IMR-90 (cell line): ENCODE measurements around the gene AGAP4. TPM values are rescaled to one million over a fixed set of nuclear protein-coding genes. Genes with fewer than 3 reads are reported as not detected.
"Not testable (repeated sequence)": the region's sequence is repeated elsewhere in the genome, so short reads cannot be mapped to it uniquely, and the experiment has no call there.

Experiments
- ATAC-seq: fragments of 200-7000 bp; cut with Tn5 transposase; 2 replicates; pipeline ENCODE4 v1.9.1; 2020; ENCODE audit warnings: low read depth, mild to moderate bottlenecking, moderate library complexity
- BruUV-seq: library from RNA; stranded (reverse); fragments of 400-500 nt; replicated peaks from 2 replicates; lab custom pipeline; 2021; lab: Mats Ljungman, UMichigan
- CTCF ChIA-PET: fragments of 300-600 bp; formaldehyde crosslinking; extraction: SDS; loops from one replicate; lab custom pipeline; 2021; ENCODE audit warnings: antibody characterized with exemption; lab: Yijun Ruan, JAX
- POLR2A ChIA-PET: fragments of 300-600 bp; sonication (Branson Sonifier 250); formaldehyde crosslinking; loops from one replicate; lab custom pipeline; 2022; ENCODE audit warnings: antibody characterized with exemption; ENCODE audit not compliant: unreplicated experiment; lab: Charles Lee
- DNase-seq: peaks from one replicate; pipeline ENCODE4 v3.0.0; 2013
- H2AFZ ChIP-seq: replicated peaks from 2 replicates; pipeline ENCODE3; 2013; ENCODE audit warnings: low read length, mild to moderate bottlenecking; ENCODE audit not compliant: poor library complexity
- H2AK5ac ChIP-seq: 2 replicates; pipeline ENCODE4 v1.6.1; 2013; ENCODE audit warnings: low read depth, low read length, inconsistent platforms
- H2AK9ac ChIP-seq: replicated peaks from 2 replicates; pipeline ENCODE3; 2013; ENCODE audit warnings: mild to moderate bottlenecking, low read depth, low read length, moderate library complexity; ENCODE audit not compliant: poor library complexity
- H2BK120ac ChIP-seq: 2 replicates; pipeline ENCODE4 v1.6.1; 2013; ENCODE audit warnings: low read depth, low read length, inconsistent platforms
- H2BK15ac ChIP-seq: 3 replicates; pipeline ENCODE4 v1.6.1; 2013; ENCODE audit warnings: low read depth, low read length, inconsistent platforms
- H2BK20ac ChIP-seq: 2 replicates; pipeline ENCODE4 v1.6.1; 2013; ENCODE audit warnings: low read depth, mild to moderate bottlenecking, inconsistent platforms, low read length, moderate library complexity
- H2BK5ac ChIP-seq: 2 replicates; pipeline ENCODE4 v1.6.1; 2013; ENCODE audit warnings: mild to moderate bottlenecking, low read depth, low read length, inconsistent platforms; ENCODE audit not compliant: poor library complexity, severe bottlenecking
- H3K14ac ChIP-seq: replicated peaks from 2 replicates; pipeline ENCODE4 v1.6.1; 2013; ENCODE audit warnings: low read depth, low read length, inconsistent platforms
- H3K18ac ChIP-seq: 2 replicates; pipeline ENCODE4 v1.6.1; 2013; ENCODE audit warnings: low read depth, low read length, control low read depth
- H3K23ac ChIP-seq: 2 replicates; pipeline ENCODE4 v1.6.1; 2013; ENCODE audit warnings: low read depth, low read length, inconsistent platforms
- H3K27ac ChIP-seq: 2 replicates; pipeline ENCODE4 v1.5.1; 2013; ENCODE audit warnings: mild to moderate bottlenecking, control low read depth, low read length; ENCODE audit not compliant: insufficient read depth
- H3K27me3 ChIP-seq: 2 replicates; pipeline ENCODE4 v1.6.1; 2013; ENCODE audit warnings: low read length; ENCODE audit not compliant: control insufficient read depth, insufficient read depth
- H3K36me3 ChIP-seq: 2 replicates; pipeline ENCODE4 v1.6.1; 2013; ENCODE audit warnings: low read length, mixed read lengths; ENCODE audit not compliant: control insufficient read depth, insufficient read depth
- H3K4ac ChIP-seq: 2 replicates; pipeline ENCODE4 v1.6.1; 2013; ENCODE audit warnings: low read depth, low read length, inconsistent platforms
- H3K4me1 ChIP-seq: 2 replicates; pipeline ENCODE4 v1.6.1; 2013; ENCODE audit warnings: low read length, mixed read lengths; ENCODE audit not compliant: control insufficient read depth, insufficient read depth
- H3K4me2 ChIP-seq: 2 replicates; pipeline ENCODE4 v1.6.1; 2013; ENCODE audit warnings: low read depth, mild to moderate bottlenecking, control low read depth, low read length, moderate library complexity
- H3K4me3 ChIP-seq: 2 replicates; pipeline ENCODE4 v1.5.1; 2013; ENCODE audit warnings: low read depth, mild to moderate bottlenecking, control low read depth, low read length, moderate library complexity; ENCODE audit not compliant: insufficient read depth
- H3K56ac ChIP-seq: 2 replicates; pipeline ENCODE4 v1.6.1; 2013; ENCODE audit warnings: low read length, inconsistent platforms; ENCODE audit not compliant: insufficient read depth; ENCODE audit errors: extremely low read depth
- H3K79me1 ChIP-seq, 2 experiments: 2 replicates each; pipeline ENCODE4 v1.6.1; 2013; ENCODE audit warnings: low read length in 2 of 2, inconsistent platforms in 1 of 2, low read depth in 1 of 2
- H3K9ac ChIP-seq: 2 replicates; pipeline ENCODE4 v1.6.1; 2013; ENCODE audit warnings: low read depth, low read length, control low read depth
- H3K9me1 ChIP-seq: 2 replicates; pipeline ENCODE4 v1.6.1; 2013; ENCODE audit warnings: low read length, inconsistent platforms; ENCODE audit not compliant: insufficient read depth
- H3K9me3 ChIP-seq: 2 replicates; pipeline ENCODE4 v1.6.1; 2013; ENCODE audit warnings: low read length; ENCODE audit not compliant: control insufficient read depth, insufficient read depth
- H4K20me1 ChIP-seq: 2 replicates; pipeline ENCODE4 v1.6.1; 2013; ENCODE audit warnings: low read length, inconsistent platforms; ENCODE audit not compliant: insufficient read depth
- H4K5ac ChIP-seq: 2 replicates; pipeline ENCODE4 v1.6.1; 2013; ENCODE audit warnings: mild to moderate bottlenecking, low read depth, low read length, control low read depth
- H4K8ac ChIP-seq, 2 experiments: 2 replicates each; pipeline ENCODE4 v1.6.1; 2013; ENCODE audit warnings: low read depth in 2 of 2, low read length in 2 of 2, control low read depth in 1 of 2, inconsistent platforms in 1 of 2
- H4K91ac ChIP-seq: 2 replicates; pipeline ENCODE4 v1.6.1; 2013; ENCODE audit warnings: low read depth, low read length, inconsistent platforms; ENCODE audit not compliant: insufficient read depth
- WGBS, 2 experiments: methylation state at CpG; one replicate each; pipeline versions ENCODE4 v1.1.5 to v1.1.7; 2013; ENCODE audit warnings: missing lambda C conversion rate in 2 of 2; ENCODE audit not compliant: insufficient read length in 1 of 2; ENCODE audit errors: extremely low coverage in 2 of 2; 5-methylcytosine and 5-hydroxymethylcytosine counted together
- dilution Hi-C: fragments of 300-500 bp; cut with HindIII; formaldehyde crosslinking; loops from one replicate; pipeline ENCODE4 v1.14.3; 2018; ENCODE audit warnings: low sequenced_read_pairs; ENCODE audit not compliant: unreplicated experiment
- in situ Hi-C: fragments of 300-500 bp; cut with MboI; formaldehyde crosslinking; loops from 3 replicates; pipeline ENCODE4 v1.14.3; 2019; ENCODE audit warnings: low sequenced_read_pairs, inconsistent platforms, mixed read lengths
- intact Hi-C: fragments of 100-400 bp; cut with micrococcal nuclease; formaldehyde crosslinking; loops from 2 replicates; pipeline ENCODE4 v1.10.0; 2022
- polyA plus RNA-seq, 3 experiments: library from polyadenylated mRNA; depleted of rRNA; stranded (reverse); fragments of >200 nt; gene quantifications; 2 replicates each; pipeline ENCODE4 v1.2.3, GENCODE V29; 2012; ENCODE audit warnings: low replicate concordance in 1 of 3
- total RNA-seq: library from RNA; depleted of rRNA; stranded (reverse); fragments of >200 nt; gene quantifications from 2 replicates; pipeline ENCODE4 v1.2.3, GENCODE V29; 2012

AGAP4 gene
- total and polyA plus RNA-seq, 2 of the 4 experiments (the other 2 are of a cell fraction), result 1.8 to 6.7 TPM

DNA sequence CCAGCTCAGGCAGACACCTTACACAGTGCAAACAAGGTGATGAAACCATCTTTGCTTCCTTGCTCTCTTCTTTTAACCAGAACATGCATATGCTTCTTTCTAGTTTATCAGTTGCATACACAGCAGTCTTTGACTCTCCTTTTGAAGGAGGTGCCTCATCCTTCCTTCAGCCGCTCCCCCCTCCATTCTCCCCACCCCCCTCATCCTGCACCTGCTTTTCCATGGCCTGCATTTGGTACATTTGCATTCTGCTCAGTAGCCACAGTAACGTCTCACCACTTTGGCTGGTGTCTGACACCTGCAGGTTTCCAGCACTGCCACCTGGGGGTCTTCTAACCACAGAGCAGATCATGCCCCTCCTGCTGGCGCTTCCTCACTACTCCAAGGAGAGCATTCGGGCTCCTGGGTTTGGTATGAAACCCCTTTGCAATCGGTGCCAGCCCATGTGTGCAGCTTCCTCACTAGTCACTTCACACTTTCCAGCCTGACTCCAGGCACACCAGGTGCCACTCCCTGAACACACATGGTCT is 60.0 kb downstream of the AGAP4 start:
- BruUV-seq, DNase-seq, H4K20me1 ChIP-seq, H3K4me2 ChIP-seq, H3K4me3 ChIP-seq, H2BK5ac ChIP-seq, in situ Hi-C loops, H2BK120ac ChIP-seq, H4K8ac ChIP-seq, H2BK20ac ChIP-seq, H3K56ac ChIP-seq, H2AK9ac ChIP-seq, H3K79me1 ChIP-seq, H3K14ac ChIP-seq, H3K23ac ChIP-seq, H3K4me1 ChIP-seq, POLR2A ChIA-PET, dilution Hi-C loops, H3K9me1 ChIP-seq, H4K91ac ChIP-seq, H3K27ac ChIP-seq, H3K9me3 ChIP-seq, ATAC-seq, H2AFZ ChIP-seq, intact Hi-C loops, H3K4ac ChIP-seq, H4K5ac ChIP-seq, H3K9ac ChIP-seq, H3K27me3 ChIP-seq, CTCF ChIA-PET, H2BK15ac ChIP-seq, H2AK5ac ChIP-seq, H3K18ac ChIP-seq: not testable (repeated sequence)
- H3K36me3 ChIP-seq, result peaks cover 16% of the 10 kb centered on the region
- no CpG with 5 or more reads among the region's 5 CpGs for WGBS, 2 experiments

DNA sequence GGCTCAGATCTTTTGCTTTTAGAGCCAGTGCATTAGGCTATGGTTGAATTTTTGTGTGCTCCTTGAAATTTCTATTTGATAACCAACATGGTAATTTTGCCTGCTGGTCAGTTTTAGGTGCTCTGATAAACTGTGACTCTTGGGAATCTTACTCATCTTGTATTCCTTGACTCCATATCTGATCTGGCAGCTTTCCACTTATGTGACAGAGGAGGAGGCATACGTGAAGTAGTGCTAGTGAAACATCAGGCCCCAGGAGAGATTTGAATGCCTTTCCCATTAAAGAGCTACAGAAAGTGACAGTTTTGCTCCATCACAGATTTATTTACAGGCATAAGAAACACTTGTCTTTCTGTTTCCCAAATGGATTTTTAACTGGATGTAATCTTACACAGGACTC is 61.1 kb downstream of the AGAP4 start:
- H4K91ac ChIP-seq, H2BK5ac ChIP-seq, CTCF ChIA-PET, POLR2A ChIA-PET, H3K18ac ChIP-seq, H2BK20ac ChIP-seq, H3K23ac ChIP-seq, H3K27ac ChIP-seq, ATAC-seq, H4K5ac ChIP-seq, H3K4me1 ChIP-seq, dilution Hi-C loops, H3K9ac ChIP-seq, H3K27me3 ChIP-seq, DNase-seq, H3K14ac ChIP-seq, H2AK9ac ChIP-seq, intact Hi-C loops, H3K79me1 ChIP-seq, H2AK5ac ChIP-seq, H3K9me3 ChIP-seq, H2BK15ac ChIP-seq, BruUV-seq, H3K56ac ChIP-seq, H2AFZ ChIP-seq, H3K4me2 ChIP-seq, H3K4me3 ChIP-seq, H4K8ac ChIP-seq, H3K4ac ChIP-seq, H2BK120ac ChIP-seq, H3K9me1 ChIP-seq, H4K20me1 ChIP-seq, in situ Hi-C loops: not testable (repeated sequence)
- no CpG with 5 or more reads among the region's 1 CpG for WGBS, 2 experiments
- peaks cover 16% of the 10 kb centered on the region for H3K36me3 ChIP-seq
